ENCODE data around the gene MESD. TPM values are rescaled to one million over a fixed set of nuclear protein-coding genes. Genes with fewer than 3 reads are reported as not detected.

MESD gene
- polyA plus RNA-seq, 1 experiment: 11.0 TPM

DNA sequence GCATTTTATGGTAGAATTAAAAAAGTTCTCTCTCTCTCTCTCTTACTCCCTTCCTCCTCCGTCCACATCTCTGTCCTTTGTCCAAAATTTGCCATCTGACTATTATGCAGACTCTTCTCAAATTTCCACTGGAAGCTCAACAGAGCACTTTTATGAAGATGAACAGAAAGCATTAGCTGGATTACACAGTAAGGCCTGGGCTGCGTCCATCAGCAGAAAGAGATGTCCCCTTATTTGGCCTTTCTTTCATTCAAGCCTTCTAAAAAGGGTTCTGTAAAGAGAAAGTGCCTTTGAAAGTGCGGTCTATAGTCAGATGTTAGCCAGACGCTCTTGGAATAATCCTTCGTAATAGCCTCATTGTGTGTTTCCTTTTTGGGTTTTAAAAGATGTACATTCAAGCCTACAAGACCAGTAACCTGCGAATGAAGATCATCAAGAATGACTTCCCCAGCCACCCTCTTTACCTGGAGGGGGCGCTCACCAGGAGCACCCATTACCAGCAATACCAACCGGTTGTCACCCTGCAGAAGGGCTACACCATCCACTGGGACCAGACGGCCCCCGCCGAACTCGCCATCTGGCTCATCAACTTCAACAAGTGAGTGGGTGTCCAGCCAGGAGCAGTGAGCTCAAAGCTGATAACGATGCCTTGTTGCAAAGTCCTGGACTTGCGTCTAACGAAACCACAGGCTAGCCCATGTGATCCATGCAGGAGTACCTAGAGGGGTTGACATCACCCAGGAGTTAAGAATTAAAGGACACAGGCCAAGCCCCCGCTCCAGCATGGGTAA lies 53.1 kb downstream of the MESD start:
- TF ChIP-seq, protein P1, sequence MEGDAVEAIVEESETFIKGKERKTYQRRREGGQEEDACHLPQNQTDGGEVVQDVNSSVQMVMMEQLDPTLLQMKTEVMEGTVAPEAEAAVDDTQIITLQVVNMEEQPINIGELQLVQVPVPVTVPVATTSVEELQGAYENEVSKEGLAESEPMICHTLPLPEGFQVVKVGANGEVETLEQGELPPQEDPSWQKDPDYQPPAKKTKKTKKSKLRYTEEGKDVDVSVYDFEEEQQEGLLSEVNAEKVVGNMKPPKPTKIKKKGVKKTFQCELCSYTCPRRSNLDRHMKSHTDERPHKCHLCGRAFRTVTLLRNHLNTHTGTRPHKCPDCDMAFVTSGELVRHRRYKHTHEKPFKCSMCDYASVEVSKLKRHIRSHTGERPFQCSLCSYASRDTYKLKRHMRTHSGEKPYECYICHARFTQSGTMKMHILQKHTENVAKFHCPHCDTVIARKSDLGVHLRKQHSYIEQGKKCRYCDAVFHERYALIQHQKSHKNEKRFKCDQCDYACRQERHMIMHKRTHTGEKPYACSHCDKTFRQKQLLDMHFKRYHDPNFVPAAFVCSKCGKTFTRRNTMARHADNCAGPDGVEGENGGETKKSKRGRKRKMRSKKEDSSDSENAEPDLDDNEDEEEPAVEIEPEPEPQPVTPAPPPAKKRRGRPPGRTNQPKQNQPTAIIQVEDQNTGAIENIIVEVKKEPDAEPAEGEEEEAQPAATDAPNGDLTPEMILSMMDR (IDR thresholded peaks at IDR 0.05; ENCODE audit: insufficient read depth, low read depth, low read length): no peak
- Histone ChIP-seq H3K4me3 (ENCODE audit: low read depth, low read length) (no peak overlapping the region), H3K27me3 (ENCODE audit: control insufficient read depth, insufficient read depth, low read length) (no peaks in the 10 kb centered on the region), H3K36me3 (ENCODE audit: control insufficient read depth, insufficient read depth, low read length) (peaks cover 64% of the 10 kb centered on the region)
- ChIA-PET POLR2A (no interaction called here), CTCF (no interaction called here)
- DNase-seq (ENCODE audit: low read depth): no peak

DNA sequence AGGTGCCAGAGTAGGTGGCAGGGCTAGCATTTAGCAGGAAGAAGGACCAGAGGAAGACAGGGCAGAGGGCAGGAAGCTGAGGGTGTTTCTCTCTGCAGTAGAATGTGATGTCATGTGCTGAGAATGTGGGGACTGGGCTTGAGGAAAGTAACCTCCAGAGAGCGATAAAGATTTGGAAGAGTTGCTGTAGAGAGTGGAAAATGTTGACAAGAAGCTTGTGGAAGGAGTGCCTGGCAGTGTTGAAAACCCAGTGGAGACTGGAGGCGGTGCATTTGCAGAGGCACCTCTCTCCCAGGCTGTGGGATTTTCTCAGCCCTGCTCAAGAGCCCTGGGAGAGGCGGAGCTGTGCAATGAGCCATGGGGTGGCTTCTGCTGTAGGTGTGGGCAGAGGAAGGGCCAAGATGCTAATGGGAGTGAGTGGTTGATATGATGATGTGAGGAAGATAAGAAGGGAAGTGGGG lies 54.8 kb downstream of the MESD start:
- no peaks in the 10 kb centered on the region for H3K27me3 ChIP-seq (ENCODE audit: control insufficient read depth, insufficient read depth, low read length)
- CTCF ChIA-PET: interaction anchor here (0.8 to 1.0 kb wide), 2 partner anchors 35 to 43 kb away, joined by 3 read pairs; no protein-coding TSS in a partner anchor
- DNase-seq (ENCODE audit: low read depth): no peak
- H3K36me3 ChIP-seq (ENCODE audit: control insufficient read depth, insufficient read depth, low read length): peaks cover 59% of the 10 kb centered on the region
- TF ChIP-seq, protein P1 (IDR thresholded peaks at IDR 0.05; ENCODE audit: insufficient read depth, low read depth, low read length): no peak
- H3K4me3 ChIP-seq (ENCODE audit: low read depth, low read length): no peak overlapping the region
- POLR2A ChIA-PET: interaction anchor here (0.5 kb wide), 1 partner anchor 20 kb away, joined by 3 read pairs; no protein-coding TSS in a partner anchor

DNA sequence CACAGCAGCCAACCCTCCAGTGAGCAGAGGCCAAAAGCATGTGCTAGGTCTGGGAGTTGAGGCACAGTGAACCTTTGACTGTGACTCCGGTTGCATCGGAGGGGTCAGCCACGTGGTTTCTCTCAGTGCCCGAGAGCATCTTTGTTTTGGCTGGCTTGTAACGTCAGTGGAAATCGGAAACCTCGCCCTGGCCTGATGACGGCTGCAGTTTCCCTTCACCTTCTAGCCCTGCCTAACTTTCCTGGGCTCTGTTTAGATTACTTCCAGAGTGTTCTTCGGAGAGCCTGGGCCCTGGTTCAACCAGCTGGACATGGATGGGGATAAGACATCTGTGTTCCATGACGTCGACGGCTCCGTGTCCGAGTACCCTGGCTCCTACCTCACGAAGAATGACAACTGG lies 56.6 kb downstream of the MESD start:
- no peak overlapping the region for H3K4me3 ChIP-seq (ENCODE audit: low read depth, low read length)
- TF ChIP-seq, protein P1 (IDR thresholded peaks at IDR 0.05; ENCODE audit: insufficient read depth, low read depth, low read length): no peak
- H3K27me3 ChIP-seq (ENCODE audit: control insufficient read depth, insufficient read depth, low read length): no peaks in the 10 kb centered on the region
- POLR2A ChIA-PET: no interaction called here
- DNase-seq (ENCODE audit: low read depth): no peak
- CTCF ChIA-PET: no interaction called here
- H3K36me3 ChIP-seq (ENCODE audit: control insufficient read depth, insufficient read depth, low read length): peaks cover 70% of the 10 kb centered on the region

DNA sequence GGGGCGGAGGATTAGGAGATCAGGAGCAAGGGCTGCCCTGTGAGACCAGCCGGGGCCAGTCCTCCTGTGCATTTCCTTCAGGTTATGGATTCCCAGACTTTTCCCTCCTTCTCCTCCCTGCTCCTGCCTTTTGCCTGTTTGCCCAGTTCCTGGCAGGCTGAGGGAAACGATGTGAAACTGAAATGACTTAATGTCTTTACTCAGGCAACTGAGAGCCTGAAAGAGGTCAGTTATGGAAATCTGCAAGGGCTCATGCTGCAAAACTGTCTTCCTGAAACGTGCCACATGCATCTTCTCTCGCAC lies 57.2 kb downstream of the MESD start:
- DNase-seq (ENCODE audit: low read depth): no peak
- no peaks in the 10 kb centered on the region for H3K27me3 ChIP-seq (ENCODE audit: control insufficient read depth, insufficient read depth, low read length)
- no peak overlapping the region for H3K4me3 ChIP-seq (ENCODE audit: low read depth, low read length)
- POLR2A ChIA-PET: no interaction called here
- TF ChIP-seq, protein P1 (IDR thresholded peaks at IDR 0.05; ENCODE audit: insufficient read depth, low read depth, low read length): no peak
- CTCF ChIA-PET: interaction anchor here (1.0 kb wide), 1 partner anchor 37 kb away, joined by 3 read pairs; no protein-coding TSS in a partner anchor
- H3K36me3 ChIP-seq (ENCODE audit: control insufficient read depth, insufficient read depth, low read length): peaks cover 70% of the 10 kb centered on the region

DNA sequence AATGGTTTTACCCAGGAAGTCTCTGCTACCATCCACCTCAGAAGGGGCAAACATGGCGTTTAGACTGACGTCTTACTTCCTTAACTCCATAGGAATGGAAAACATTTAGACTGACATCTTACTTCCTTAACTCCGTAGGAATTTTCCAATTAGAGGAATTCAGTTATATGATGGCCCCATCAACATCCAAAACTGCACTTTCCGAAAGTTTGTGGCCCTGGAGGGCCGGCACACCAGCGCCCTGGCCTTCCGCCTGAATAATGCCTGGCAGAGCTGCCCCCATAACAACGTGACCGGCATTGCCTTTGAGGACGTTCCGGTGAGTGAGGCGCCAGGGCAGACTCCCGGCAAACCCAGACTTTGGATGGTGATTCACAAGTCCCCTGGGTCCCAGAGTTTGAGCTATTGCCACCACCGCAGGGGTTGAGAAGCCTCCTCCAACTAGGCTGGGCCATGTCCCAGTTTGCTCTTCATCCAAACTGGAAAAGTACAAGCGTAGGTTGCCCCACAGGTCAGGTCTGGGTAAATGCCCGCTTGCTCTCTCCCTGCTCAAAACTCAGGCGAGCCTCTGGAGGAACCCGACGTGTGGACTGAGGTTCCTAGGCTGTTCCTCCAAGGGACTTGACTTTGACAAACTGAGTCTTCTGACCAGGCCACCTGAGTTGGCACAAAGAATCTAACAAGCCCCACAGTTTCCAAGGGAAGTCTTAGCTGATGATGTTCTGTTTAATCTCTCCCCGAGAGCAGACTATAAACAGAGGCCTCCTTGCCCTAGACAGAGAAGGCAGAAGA lies 57.7 kb downstream of the MESD start:
- ChIA-PET POLR2A (no interaction called here), CTCF (interaction anchor here (1.0 kb wide), 1 partner anchor 38 kb away, joined by 3 read pairs; no protein-coding TSS in a partner anchor)
- TF ChIP-seq, protein P1 (IDR thresholded peaks at IDR 0.05; ENCODE audit: insufficient read depth, low read depth, low read length): no peak
- no peak overlapping the region for H3K4me3 ChIP-seq (ENCODE audit: low read depth, low read length)
- DNase-seq (ENCODE audit: low read depth): no peak
- no peaks in the 10 kb centered on the region for H3K27me3 ChIP-seq (ENCODE audit: control insufficient read depth, insufficient read depth, low read length)
- peaks cover 71% of the 10 kb centered on the region for H3K36me3 ChIP-seq (ENCODE audit: control insufficient read depth, insufficient read depth, low read length)

Measured in BJ (cell line).